ENCODE data around the gene DGKD.

- TF ChIP-seq, protein P1, sequence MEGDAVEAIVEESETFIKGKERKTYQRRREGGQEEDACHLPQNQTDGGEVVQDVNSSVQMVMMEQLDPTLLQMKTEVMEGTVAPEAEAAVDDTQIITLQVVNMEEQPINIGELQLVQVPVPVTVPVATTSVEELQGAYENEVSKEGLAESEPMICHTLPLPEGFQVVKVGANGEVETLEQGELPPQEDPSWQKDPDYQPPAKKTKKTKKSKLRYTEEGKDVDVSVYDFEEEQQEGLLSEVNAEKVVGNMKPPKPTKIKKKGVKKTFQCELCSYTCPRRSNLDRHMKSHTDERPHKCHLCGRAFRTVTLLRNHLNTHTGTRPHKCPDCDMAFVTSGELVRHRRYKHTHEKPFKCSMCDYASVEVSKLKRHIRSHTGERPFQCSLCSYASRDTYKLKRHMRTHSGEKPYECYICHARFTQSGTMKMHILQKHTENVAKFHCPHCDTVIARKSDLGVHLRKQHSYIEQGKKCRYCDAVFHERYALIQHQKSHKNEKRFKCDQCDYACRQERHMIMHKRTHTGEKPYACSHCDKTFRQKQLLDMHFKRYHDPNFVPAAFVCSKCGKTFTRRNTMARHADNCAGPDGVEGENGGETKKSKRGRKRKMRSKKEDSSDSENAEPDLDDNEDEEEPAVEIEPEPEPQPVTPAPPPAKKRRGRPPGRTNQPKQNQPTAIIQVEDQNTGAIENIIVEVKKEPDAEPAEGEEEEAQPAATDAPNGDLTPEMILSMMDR (IDR thresholded peaks at IDR 0.05), result no peak
- TF ChIP-seq POLR2A (IDR thresholded peaks at IDR 0.05), result no peak
Measured at GRCh38 chr2:233317196-233317943, 36.9 kb upstream of the DGKD start.

Measured in Peyer's patch (tissue), 4 donors.